GM18868 (cell line): ENCODE results near the gene PCSK6.
"Not testable (repeated sequence)": the region's sequence is repeated elsewhere in the genome, so short reads cannot be mapped to it uniquely, and the experiment has no call there.

Source experiments
- ATAC-seq: cut with Tn5 transposase; IDR thresholded peaks from one replicate; pipeline ENCODE4 v1.9.1; 2021; ENCODE audit warnings: mild to moderate bottlenecking, moderate library complexity; ENCODE audit not compliant: unreplicated experiment

Gene PCSK6

GRCh38 chr15:101287342-101287741 is 202.2 kb downstream of the PCSK6 start:
- ATAC-seq: not testable (repeated sequence)

- no peak for ATAC-seq
Observed at GRCh38 chr15:101286471-101287114, 202.9 kb downstream of the PCSK6 start.

- ATAC-seq: no peak
Observed at GRCh38 chr15:101283931-101284330, 205.6 kb downstream of the PCSK6 start.

GRCh38 chr15:101280007-101280406 is 209.5 kb downstream of the PCSK6 start:
- no peak for ATAC-seq

- no peak for ATAC-seq
Observed at GRCh38 chr15:101277943-101278564, 211.5 kb downstream of the PCSK6 start.

GRCh38 chr15:101277038-101277822 is 212.3 kb downstream of the PCSK6 start, which contains the start of gene SELENOS:
TSS of gene SELENOS (minus strand) at chr15:101277485. CDS start at chr15:101277417, 68 bp downstream.
- ATAC-seq: peak; percentile 95

- peak; percentile 24 for ATAC-seq
Observed at GRCh38 chr15:101276501-101277037, 212.9 kb downstream of the PCSK6 start.

- peak; percentile 33 for ATAC-seq
Observed at GRCh38 chr15:101275018-101275417, 214.5 kb downstream of the PCSK6 start.

- no peak for ATAC-seq
Observed at GRCh38 chr15:101273534-101273933, 216.0 kb downstream of the PCSK6 start.

- no peak for ATAC-seq
Observed at GRCh38 chr15:101272584-101272983, 216.9 kb downstream of the PCSK6 start.

GRCh38 chr15:101269479-101270223 is 219.9 kb downstream of the PCSK6 start:
- ATAC-seq: no peak

GRCh38 chr15:101267320-101268104 is 222.0 kb downstream of the PCSK6 start:
- no peak for ATAC-seq

- no peak for ATAC-seq
Observed at GRCh38 chr15:101266787-101267186, 222.7 kb downstream of the PCSK6 start.

GRCh38 chr15:101266034-101266433 is 223.5 kb downstream of the PCSK6 start:
- ATAC-seq: no peak

GRCh38 chr15:101264911-101265641 is 224.4 kb downstream of the PCSK6 start:
- ATAC-seq: peak; percentile 60

GRCh38 chr15:101264011-101264410 is 225.5 kb downstream of the PCSK6 start:
- ATAC-seq: peak; percentile 58

- no peak for ATAC-seq
Observed at GRCh38 chr15:101262551-101262950, 227.0 kb downstream of the PCSK6 start.

- peak; percentile 60 for ATAC-seq
Observed at GRCh38 chr15:101258238-101259144, 231.0 kb downstream of the PCSK6 start.
